HCT116 (cell line): ENCODE measurements around the gene SLC12A8. TPM values are rescaled to one million over a fixed set of nuclear protein-coding genes. Genes with fewer than 3 reads are reported as not detected.

ENCODE experiments used
- ATAC-seq: fragments of 200-7000 bp; cut with Tn5 transposase; 2 replicates; pipeline ENCODE4 v1.9.1; 2020; ENCODE audit warnings: mild to moderate bottlenecking, moderate library complexity
- BruUV-seq: library from RNA; stranded (reverse); fragments of 400-500 nt; replicated peaks from 2 replicates; lab custom pipeline; 2021; lab: Mats Ljungman, UMichigan
- CTCF ChIA-PET: fragments of 300-600 bp; sonication (Branson Sonifier 250); formaldehyde crosslinking; loops from one replicate; lab custom pipeline; 2021; ENCODE audit warnings: antibody characterized with exemption; lab: Charles Lee
- POLR2A ChIA-PET: fragments of 300-600, 350-600 bp; sonication (Branson Sonifier 250); formaldehyde crosslinking; loops from one replicate; lab custom pipeline; 2021; ENCODE audit warnings: antibody characterized with exemption; lab: Charles Lee
- RAD21 ChIA-PET, 2 experiments: fragments of 300-600 bp; sonication (Branson Sonifier 250); formaldehyde crosslinking; loops; one replicate each; lab custom pipeline; 2023; ENCODE audit warnings: low total read pairs in 2 of 2; ENCODE audit not compliant: uncharacterized antibody in 2 of 2, unreplicated experiment in 2 of 2, low non-redundant PET in 1 of 2; lab: Charles Lee
- DNase-seq: peaks from one replicate; pipeline ENCODE4 v3.0.0-alpha.2; 2010; ENCODE audit warnings: low read depth, low spot score
- H2AFZ ChIP-seq: fragments of 200-600 bp; shearing (Covaris generic), sonication (generic); 2 replicates; pipeline ENCODE4 v1.6.1; 2017; ENCODE audit warnings: low read depth, mixed run types, mixed read lengths, antibody characterized with exemption, low read length; ENCODE audit not compliant: poor library complexity, severe bottlenecking
- H3K27ac ChIP-seq: 2 replicates; pipeline ENCODE4 v1.5.1; 2012; ENCODE audit warnings: low read depth, low read length
- H3K27me3 ChIP-seq: fragments of 200-600 bp; sonication (generic); 2 replicates; pipeline ENCODE4 v1.6.1; 2016; ENCODE audit warnings: mixed run types, low read length, mixed read lengths; ENCODE audit not compliant: insufficient read depth
- H3K36me3 ChIP-seq, 2 experiments: fragments of 200-500 bp in 1 of 2; fragments of 200-600 bp in 1 of 2; sonication (Bioruptor generic) in 1 of 2; sonication (generic) in 1 of 2; 2 replicates each; pipeline versions ENCODE4 v1.5.1 to v1.6.1; 2014 to 2016; ENCODE audit warnings: low read length in 2 of 2, inconsistent platforms in 1 of 2, mixed read lengths in 1 of 2, mixed run types in 1 of 2; ENCODE audit not compliant: insufficient read depth in 2 of 2, control insufficient read depth in 1 of 2
- H3K4me1 ChIP-seq, 2 experiments: fragments of 200-600 bp in 1 of 2; sonication (generic) in 1 of 2; 2 replicates each; pipeline versions ENCODE4 v1.5.1 to v1.6.1; 2012 to 2017; ENCODE audit warnings: low read length in 2 of 2, inconsistent platforms in 1 of 2, mild to moderate bottlenecking in 1 of 2, mixed read lengths in 1 of 2, mixed run types in 1 of 2, moderate library complexity in 1 of 2; ENCODE audit not compliant: insufficient read depth in 2 of 2, control insufficient read depth in 1 of 2
- H3K4me2 ChIP-seq: fragments of 200-600 bp; sonication (generic); 2 replicates; pipeline ENCODE4 v1.6.1; 2017; ENCODE audit warnings: mixed run types, low read length, mixed read lengths
- H3K4me3 ChIP-seq, 2 experiments: fragments of 200-600 bp in 1 of 2; sonication (generic) in 1 of 2; replicated peaks in 1 of 2; 2 replicates each; pipeline ENCODE4 v1.5.1; 2011 to 2016; ENCODE audit warnings: low read length in 2 of 2, control low read depth in 1 of 2, low read depth in 1 of 2, mild to moderate bottlenecking in 1 of 2, mixed read lengths in 1 of 2, mixed run types in 1 of 2
- H3K79me2 ChIP-seq: fragments of 200-600 bp; sonication (generic); 2 replicates; pipeline ENCODE4 v1.6.1; 2017; ENCODE audit warnings: mild to moderate bottlenecking, mixed run types, low read length, moderate library complexity, mixed read lengths; ENCODE audit not compliant: insufficient read depth
- H3K9ac ChIP-seq: fragments of 200-600 bp; sonication (generic); 2 replicates; pipeline ENCODE4 v1.6.1; 2016; ENCODE audit warnings: low read length, mixed read lengths
- H3K9me2 ChIP-seq: fragments of 200-600 bp; sonication (generic), shearing (Covaris generic); 2 replicates; pipeline ENCODE4 v1.6.1; 2017; ENCODE audit warnings: mixed run types, mild to moderate bottlenecking, moderate library complexity; ENCODE audit not compliant: insufficient read depth
- H3K9me3 ChIP-seq, 2 experiments: fragments of 200-500 bp in 1 of 2; fragments of 200-600 bp in 1 of 2; sonication (Bioruptor generic) in 1 of 2; sonication (generic) in 1 of 2; 2 replicates each; pipeline ENCODE4 v1.6.1; 2014 to 2017; ENCODE audit warnings: low read length in 2 of 2, mixed read lengths in 2 of 2, inconsistent platforms in 1 of 2, low read depth in 1 of 2, mild to moderate bottlenecking in 1 of 2, mixed run types in 1 of 2, moderate library complexity in 1 of 2; ENCODE audit not compliant: control insufficient read depth in 1 of 2, insufficient read depth in 1 of 2
- H4K20me1 ChIP-seq: fragments of 200-600 bp; sonication (generic), shearing (Covaris generic); 2 replicates; pipeline ENCODE4 v1.6.1; 2017; ENCODE audit warnings: mixed run types, mild to moderate bottlenecking, moderate library complexity; ENCODE audit not compliant: insufficient read depth
- ATF3 ChIP-seq: IDR thresholded peaks from 2 replicates; pipeline ENCODE4 v1.6.1; 2012
- CBX3 ChIP-seq: IDR thresholded peaks from 2 replicates; pipeline ENCODE4 v1.6.1; 2012; ENCODE audit warnings: low read depth
- EGR1 ChIP-seq: IDR thresholded peaks from 2 replicates; pipeline ENCODE4 v1.6.1; 2012; ENCODE audit warnings: low read depth
- EZH2 ChIP-seq: fragments of 200-600 bp; sonication (generic); IDR thresholded peaks from 2 replicates; pipeline ENCODE4 v1.6.1; 2017; ENCODE audit warnings: antibody characterized with exemption, mixed run types
- EZH2phosphoT487 ChIP-seq: fragments of 200-600 bp; IDR thresholded peaks from 2 replicates; pipeline ENCODE4 v1.6.1; 2018; ENCODE audit warnings: antibody characterized with exemption, borderline replicate concordance
- FOSL1 ChIP-seq: IDR thresholded peaks from 2 replicates; pipeline ENCODE4 v1.6.1; 2012; ENCODE audit warnings: low read depth
- JUND ChIP-seq: IDR thresholded peaks from 2 replicates; pipeline ENCODE4 v1.6.1; 2012
- MAX ChIP-seq: IDR thresholded peaks from 2 replicates; pipeline ENCODE4 v1.6.1; 2012
- POLR2AphosphoS5 ChIP-seq: IDR thresholded peaks from 2 replicates; pipeline ENCODE4 v1.6.1; 2011; ENCODE audit warnings: mild to moderate bottlenecking, low read depth, low read length, moderate library complexity
- RAD21 ChIP-seq: IDR thresholded peaks from 2 replicates; pipeline ENCODE4 v1.6.1; 2012; ENCODE audit warnings: low read depth, mild to moderate bottlenecking
- REST ChIP-seq: IDR thresholded peaks from 2 replicates; pipeline ENCODE4 v1.6.1; 2012; ENCODE audit warnings: low read depth
- SIN3A ChIP-seq: IDR thresholded peaks from 2 replicates; pipeline ENCODE4 v1.6.1; 2012; ENCODE audit warnings: low read depth
- SP1 ChIP-seq: IDR thresholded peaks from 2 replicates; pipeline ENCODE4 v1.6.1; 2012; ENCODE audit warnings: low read depth
- SRF ChIP-seq: IDR thresholded peaks from 2 replicates; pipeline ENCODE4 v1.6.1; 2012; ENCODE audit warnings: low read depth
- TCF7L2 ChIP-seq: IDR thresholded peaks from 2 replicates; pipeline ENCODE4 v1.7.0; 2011; ENCODE audit warnings: borderline replicate concordance, inconsistent platforms; ENCODE audit not compliant: insufficient read depth, insufficient read length; ENCODE audit errors: extremely low read depth
- YY1 ChIP-seq: IDR thresholded peaks from 2 replicates; pipeline ENCODE4 v1.6.1; 2011; ENCODE audit warnings: low read length, low read depth, moderate library complexity, mild to moderate bottlenecking; ENCODE audit not compliant: insufficient replicate concordance; ENCODE audit errors: extremely low read depth
- ZBTB33 ChIP-seq: IDR thresholded peaks from 2 replicates; pipeline ENCODE4 v1.6.1; 2011; ENCODE audit warnings: mild to moderate bottlenecking, low read length, moderate library complexity; ENCODE audit not compliant: insufficient replicate concordance; ENCODE audit errors: extremely low read depth
- ZNF274 ChIP-seq: fragments of 200-500 bp; sonication (Bioruptor generic); IDR thresholded peaks from 2 replicates; pipeline ENCODE4 v1.6.1; 2014; ENCODE audit warnings: mild to moderate bottlenecking, low read depth, low read length, inconsistent platforms
- intact Hi-C: fragments of 100-400 bp; cut with micrococcal nuclease; formaldehyde crosslinking; loops from 2 replicates; pipeline ENCODE4 v1.10.0; 2022
- total RNA-seq: library from RNA; stranded (reverse); gene quantifications from one replicate; pipeline ENCODE4 v1.2.1, GENCODE V29; 2021; ENCODE audit not compliant: unreplicated experiment

SLC12A8 gene
- total RNA-seq, 1 experiment from 2014 or later, result 19.9 TPM

GRCh38 chr3:125188955-125189354 is 23.6 kb downstream of the SLC12A8 start:
- BruUV-seq, result no TSS peak
- Histone ChIP-seq H3K79me2 (no peaks in the 10 kb centered on the region), H3K27ac (no peak overlapping the region), H3K36me3 (peaks cover 0 to 28% of the 10 kb centered on the region in 2 experiments; a peak in 1 of 4 replicates), H3K4me1 (no peaks in the 10 kb centered on the region), H3K9ac (no peak overlapping the region), H3K9me3 (no peaks in the 10 kb centered on the region), H3K9me2 (no peaks in the 10 kb centered on the region), H3K27me3 (no peaks in the 10 kb centered on the region), H4K20me1 (no peaks in the 10 kb centered on the region), H3K4me3 (no peak overlapping the region), H3K4me2 (no peak overlapping the region), H2AFZ (no peak overlapping the region)
- ChIA-PET CTCF (no interaction called here), POLR2A (no interaction called here), RAD21 (no interaction called here)
- DNase-seq (no peak), ATAC-seq (no peak)
- TF ChIP-seq MAX (no peak), SP1 (no peak), YY1 (no peak), CBX3 (no peak), ZBTB33 (no peak), EGR1 (no peak), REST (no peak), RAD21 (no peak), EZH2phosphoT487 (no peak), ZNF274 (no peak), FOSL1 (no peak), POLR2AphosphoS5 (no peak), ATF3 (no peak), EZH2 (no peak), JUND (no peak), SIN3A (no peak), SRF (no peak), TCF7L2 (no peak)
- intact Hi-C loops, result no loop called here
